Measurements from ENCODE around the gene NEK2. TPM values are rescaled to one million over a fixed set of nuclear protein-coding genes. Genes with fewer than 3 reads are reported as not detected.
"Not testable (repeated sequence)": the region's sequence is repeated elsewhere in the genome, so short reads cannot be mapped to it uniquely, and the experiment has no call there.

NEK2 gene
- polyA plus RNA-seq (ENCODE audit: insufficient read length in 4 of 4) = 10 to 100 TPM; 17.8 to 21.1 (median 19.1) TPM

GRCh38 chr1:211675230-211676105, at the start of gene NEK2:
Gene NEK2, minus strand, starts transcription at chr1:211675621. Its CDS starts 142 bp downstream, at chr1:211675479.
- peak; percentile 86 to 95 (median 90) for DNase-seq (ENCODE audit: low read depth in 4 of 4, low spot score in 3 of 4)

GRCh38 chr1:211724687-211725196, 49.3 kb upstream of the NEK2 start:
- no peak for DNase-seq (ENCODE audit: low read depth in 4 of 4, low spot score in 3 of 4)

GRCh38 chr1:211723273-211723672, 47.9 kb upstream of the NEK2 start:
- DNase-seq (ENCODE audit: low read depth in 4 of 4, low spot score in 3 of 4) = no peak

GRCh38 chr1:211722277-211723175, 47.1 kb upstream of the NEK2 start:
- DNase-seq (ENCODE audit: low read depth in 4 of 4, low spot score in 3 of 4) = no peak

DNA sequence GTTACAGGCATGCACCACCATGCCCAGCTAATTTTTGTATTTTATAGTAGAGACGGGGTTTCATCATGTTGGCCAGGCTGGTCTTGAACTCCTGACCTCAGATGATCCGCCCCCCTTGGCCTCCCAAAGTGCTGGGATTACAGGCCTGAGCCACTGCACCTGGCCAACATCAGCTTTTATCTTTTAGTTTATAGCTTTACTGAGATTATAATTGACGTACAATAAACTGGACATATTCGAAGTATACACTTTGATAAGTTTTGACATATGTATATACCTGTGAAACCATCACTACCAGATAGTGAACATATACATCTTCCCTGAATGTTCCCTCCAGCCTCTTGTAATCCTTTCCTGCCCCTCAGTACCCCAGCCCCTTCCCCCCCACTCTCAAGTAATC, 41.1 kb upstream of the NEK2 start:
- DNase-seq (ENCODE audit: low read depth in 4 of 4, low spot score in 3 of 4) = not testable (repeated sequence)

DNA sequence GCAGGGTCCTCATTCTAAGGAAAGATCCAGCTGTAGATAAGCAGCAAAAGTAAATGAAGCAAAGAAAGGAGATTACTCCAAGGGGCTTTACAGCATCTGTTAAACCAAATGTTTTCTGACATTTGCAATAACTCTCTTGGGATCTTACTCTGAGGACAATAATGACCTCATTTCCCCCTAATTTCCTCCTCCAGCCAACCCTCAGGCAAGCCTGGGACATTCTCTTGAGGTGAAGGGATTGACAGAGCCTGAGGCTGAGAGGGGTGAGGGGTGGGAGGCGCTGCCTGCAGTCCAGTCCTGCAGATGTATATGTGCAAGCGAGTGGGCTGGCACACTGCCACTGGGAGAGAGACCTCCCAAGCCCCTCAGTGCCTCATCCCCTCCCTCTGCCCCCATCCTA, 40.5 kb upstream of the NEK2 start:
- DNase-seq (ENCODE audit: low read depth in 4 of 4, low spot score in 3 of 4) = no peak

DNA sequence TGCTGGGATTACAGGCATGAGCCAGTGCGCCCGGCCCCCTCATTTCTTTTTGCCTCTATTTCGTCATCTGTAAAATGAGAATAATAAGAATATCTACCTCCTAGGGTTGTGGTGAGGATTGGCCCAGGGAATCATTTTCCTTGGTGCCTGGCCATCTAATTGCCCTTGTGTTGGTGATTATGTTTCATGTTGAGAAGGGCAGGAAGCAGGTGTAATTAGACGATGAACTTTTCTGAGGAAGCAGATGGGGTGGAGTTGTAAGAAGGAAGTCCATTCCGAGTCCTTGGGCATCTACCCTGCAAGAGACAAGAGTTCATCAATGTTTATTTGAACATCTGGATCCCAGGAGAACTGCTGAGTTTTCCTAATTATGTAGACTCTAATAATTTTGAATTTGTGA, 38.7 kb upstream of the NEK2 start:
- no peak for DNase-seq (ENCODE audit: low read depth in 4 of 4, low spot score in 3 of 4)

GRCh38 chr1:211713231-211713630, 37.8 kb upstream of the NEK2 start:
- DNase-seq (ENCODE audit: low read depth in 4 of 4, low spot score in 3 of 4) = no peak

GRCh38 chr1:211711315-211711705, 35.9 kb upstream of the NEK2 start:
- no peak for DNase-seq (ENCODE audit: low read depth in 4 of 4, low spot score in 3 of 4)

DNA sequence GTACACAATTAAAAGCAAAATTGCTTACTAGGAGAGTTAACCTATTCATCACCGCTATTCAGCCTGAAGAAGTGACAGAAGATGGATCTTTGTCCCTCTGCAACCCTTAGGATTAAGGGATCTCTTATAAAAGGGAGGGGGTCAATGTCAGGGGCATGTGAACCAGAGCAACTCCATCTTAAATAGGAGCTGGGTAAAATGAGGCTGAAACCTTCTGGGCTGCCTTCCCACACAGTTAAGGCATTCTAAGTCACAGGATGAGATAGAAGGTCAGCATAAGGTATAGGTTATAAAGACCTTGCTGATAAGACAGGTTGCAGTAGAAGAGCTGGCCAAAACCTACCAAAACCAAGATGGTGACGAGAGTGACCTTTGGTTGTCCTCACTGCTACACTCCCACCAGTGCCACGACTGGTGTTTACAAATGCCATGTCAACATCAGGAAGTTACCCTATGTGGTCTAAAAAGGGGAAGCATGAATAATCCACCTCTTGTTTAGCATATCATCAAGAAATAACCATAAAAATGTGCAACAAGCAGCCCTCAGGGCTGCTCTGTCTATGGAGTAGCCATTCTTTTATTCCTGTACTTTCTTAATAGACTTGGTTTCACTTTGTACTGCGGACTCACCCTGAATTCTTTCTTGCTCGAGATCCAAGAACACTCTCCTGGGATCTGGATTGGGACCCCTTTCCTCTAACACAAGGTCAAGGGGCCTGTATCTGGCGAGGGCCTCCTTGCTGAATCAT, 35.3 kb upstream of the NEK2 start:
- no peak for DNase-seq (ENCODE audit: low read depth in 4 of 4, low spot score in 3 of 4)

DNA sequence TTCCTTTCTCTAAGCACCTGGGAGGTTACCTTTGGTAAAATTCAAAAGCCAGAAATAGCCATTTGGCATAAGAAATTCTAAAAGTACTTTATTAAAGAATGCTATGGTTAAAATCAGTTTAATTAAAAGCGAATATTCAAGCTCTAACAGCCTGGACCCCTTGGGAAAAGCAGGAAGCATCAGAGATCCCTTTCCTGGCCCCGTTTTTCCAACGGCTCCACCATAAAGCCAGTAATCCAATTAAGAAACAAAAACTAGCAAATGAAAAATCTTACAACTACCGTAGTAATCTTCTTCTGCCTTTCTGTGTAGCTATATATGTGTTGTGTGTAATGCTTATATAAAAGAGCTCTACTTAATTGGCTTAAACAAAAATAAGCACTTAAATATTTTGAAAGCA, 33.5 kb upstream of the NEK2 start:
- no peak for DNase-seq (ENCODE audit: low read depth in 4 of 4, low spot score in 3 of 4)

DNA sequence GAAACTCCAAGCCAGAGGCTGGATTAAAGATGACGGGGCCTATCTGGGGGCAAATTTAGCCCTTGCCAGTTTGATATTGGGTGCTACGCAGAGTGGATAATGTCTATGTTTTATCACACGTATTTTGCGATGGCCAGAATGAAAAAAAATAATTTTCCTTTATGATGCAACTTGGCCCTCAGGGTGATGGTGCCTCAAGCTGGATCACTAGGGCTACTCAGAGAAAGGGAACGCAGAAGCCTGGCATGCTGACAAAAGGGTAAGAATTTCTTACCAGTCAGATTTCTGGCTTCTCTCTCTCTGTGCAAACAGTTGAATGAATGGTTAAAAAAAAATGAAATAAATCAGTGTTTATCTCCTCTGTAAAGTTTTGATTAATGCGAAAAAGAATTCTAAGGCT, 32.6 kb upstream of the NEK2 start:
- no peak for DNase-seq (ENCODE audit: low read depth in 4 of 4, low spot score in 3 of 4)

GRCh38 chr1:211705467-211706091, 30.2 kb upstream of the NEK2 start:
- no peak for DNase-seq (ENCODE audit: low read depth in 4 of 4, low spot score in 3 of 4)

DNA sequence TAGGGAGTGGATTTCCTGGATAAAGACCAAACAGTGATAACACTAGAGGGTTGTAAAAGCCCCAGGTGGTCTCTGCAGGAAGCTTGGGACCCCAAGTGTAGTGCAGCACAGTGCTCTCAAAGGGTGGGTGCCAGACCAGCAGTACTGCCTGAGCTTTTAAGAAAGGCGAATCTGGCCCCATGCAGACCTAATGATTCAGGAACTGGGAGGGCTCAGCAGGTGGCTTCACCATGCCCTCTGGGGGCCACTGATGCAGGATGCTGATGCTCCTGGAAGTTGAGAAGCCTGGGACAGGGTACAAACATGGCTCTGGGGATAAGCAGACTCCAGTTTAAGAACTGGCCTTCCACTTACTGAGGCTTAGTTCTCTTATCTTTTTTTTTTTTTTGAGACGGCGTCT, 29.1 kb upstream of the NEK2 start:
- DNase-seq (ENCODE audit: low read depth in 4 of 4, low spot score in 3 of 4) = no peak

- no peak for DNase-seq (ENCODE audit: low read depth in 4 of 4, low spot score in 3 of 4)
Observed at GRCh38 chr1:211703812-211704537, 28.6 kb upstream of the NEK2 start.

DNA sequence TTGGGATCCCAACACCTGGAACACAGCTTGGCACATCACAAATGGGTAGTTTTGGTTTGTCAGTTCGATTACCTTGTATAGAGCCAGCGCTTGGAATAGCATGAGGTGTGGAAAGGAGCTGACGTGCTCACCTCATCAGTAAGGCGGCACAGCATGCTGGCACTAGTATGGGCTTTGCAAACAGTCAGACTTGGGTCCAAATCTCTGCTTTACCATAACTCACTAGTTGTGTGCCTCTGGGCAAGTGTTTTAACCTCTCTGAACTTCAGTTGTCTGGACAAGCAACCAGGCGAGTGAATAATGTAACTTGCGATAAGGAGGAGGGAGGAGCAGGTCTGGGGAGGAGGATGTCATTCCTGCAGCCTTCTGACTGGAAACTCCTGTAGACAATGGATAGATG, 26.3 kb upstream of the NEK2 start:
- no peak for DNase-seq (ENCODE audit: low read depth in 4 of 4, low spot score in 3 of 4)

GRCh38 chr1:211699059-211699458, 23.6 kb upstream of the NEK2 start:
- DNase-seq (ENCODE audit: low read depth in 4 of 4, low spot score in 3 of 4) = no peak

DNA sequence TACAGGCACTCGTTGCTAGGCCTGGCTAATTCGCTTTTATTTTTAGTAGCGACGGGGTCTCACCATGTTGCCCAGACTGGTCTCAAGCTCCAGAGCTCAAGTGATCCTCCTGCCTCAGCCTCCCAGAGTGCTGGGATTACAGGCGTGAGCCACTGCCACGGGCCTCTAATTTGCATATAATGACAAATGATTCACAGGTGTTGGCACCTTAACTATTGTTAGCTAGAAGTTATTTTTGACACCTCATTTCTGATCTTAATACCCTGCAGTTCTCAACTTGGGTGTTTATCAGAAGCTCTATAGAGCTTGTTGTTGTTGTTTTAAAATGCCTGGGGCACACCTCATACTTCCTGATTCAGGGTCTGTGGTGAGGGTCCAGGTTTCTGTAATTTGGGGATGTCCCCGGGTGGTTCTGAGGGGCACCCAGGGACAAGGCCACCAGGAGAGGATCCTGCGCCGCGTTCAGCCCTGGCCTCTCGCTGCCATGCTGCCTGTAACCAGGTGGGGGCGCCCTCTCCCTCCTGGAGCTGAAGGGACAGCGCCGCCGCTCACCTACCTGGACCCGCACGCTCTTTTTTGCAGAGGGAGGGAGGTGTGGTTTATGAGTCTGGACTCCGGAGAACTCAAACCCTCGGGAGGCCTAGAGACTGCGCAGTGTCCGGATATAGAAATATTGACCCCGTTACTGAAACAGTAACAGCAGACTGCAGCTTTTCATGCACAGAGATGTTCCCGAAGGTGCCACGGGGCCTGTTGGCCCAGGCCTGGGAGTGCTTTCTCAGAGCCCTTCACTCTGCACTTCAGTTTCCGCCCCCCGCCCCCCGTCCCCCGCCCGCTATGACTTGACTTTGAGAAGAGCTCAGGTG, 23.0 kb upstream of the NEK2 start:
- peak; percentile 39 to 49 (median 46) for DNase-seq (ENCODE audit: low read depth in 4 of 4, low spot score in 3 of 4)

All from right renal pelvis (tissue), 4 donors.